DND-41 (cell line): Measurements from ENCODE around the gene GDPGP1.
A peak's percentile ranks its signal among the peaks of the same experiment; 100 is the strongest.

Source experiments
- ATAC-seq: fragments of 200-7000 bp; cut with Tn5 transposase; 3 replicates; pipeline ENCODE4 v1.9.1; 2021; ENCODE audit warnings: low read depth; ENCODE audit not compliant: insufficient read depth
- DNase-seq: peaks from one replicate; pipeline ENCODE4 v3.0.0-alpha.2; 2020
- H2AFZ ChIP-seq: 2 replicates; pipeline ENCODE4 v1.6.0; 2012; ENCODE audit warnings: low read depth, low read length
- H3K27ac ChIP-seq: 2 replicates; pipeline ENCODE4 v1.5.1; 2012; ENCODE audit warnings: low read length, inconsistent platforms
- H3K27me3 ChIP-seq: fragments of 200-600 bp; sonication (generic); 2 replicates; pipeline ENCODE4 v1.6.0; 2012; ENCODE audit warnings: low read length, mild to moderate bottlenecking, inconsistent platforms; ENCODE audit not compliant: insufficient read depth, poor library complexity
- H3K36me3 ChIP-seq: 2 replicates; pipeline ENCODE4 v1.5.1; 2012; ENCODE audit warnings: low read length, inconsistent platforms; ENCODE audit not compliant: insufficient read depth
- H3K4me1 ChIP-seq: 2 replicates; pipeline ENCODE4 v1.5.1; 2012; ENCODE audit warnings: mild to moderate bottlenecking, low read length; ENCODE audit not compliant: insufficient read depth
- H3K4me2 ChIP-seq: 2 replicates; pipeline ENCODE4 v1.6.0; 2012; ENCODE audit warnings: mild to moderate bottlenecking, moderate library complexity, low read length, inconsistent platforms; ENCODE audit not compliant: insufficient read depth
- H3K4me3 ChIP-seq, 2 experiments: fragments of 200-600 bp in 1 of 2; shearing (Covaris generic) in 1 of 2; 2 replicates each; pipeline ENCODE4 v1.5.1; 2012 to 2016; ENCODE audit warnings: inconsistent platforms in 2 of 2, low read length in 2 of 2, mild to moderate bottlenecking in 2 of 2, low read depth in 1 of 2, moderate library complexity in 1 of 2
- H3K79me2 ChIP-seq: 2 replicates; pipeline ENCODE4 v1.6.0; 2012; ENCODE audit warnings: low read length, inconsistent platforms; ENCODE audit not compliant: insufficient read depth
- H3K9ac ChIP-seq: 2 replicates; pipeline ENCODE4 v1.6.0; 2012; ENCODE audit warnings: low read depth, mild to moderate bottlenecking, inconsistent platforms, low read length, moderate library complexity
- H3K9me3 ChIP-seq: 2 replicates; pipeline ENCODE4 v1.5.1; 2012; ENCODE audit warnings: low read length, moderate library complexity, mild to moderate bottlenecking, inconsistent platforms; ENCODE audit not compliant: insufficient read depth, severe bottlenecking
- H4K20me1 ChIP-seq: 2 replicates; pipeline ENCODE4 v1.6.0; 2012; ENCODE audit warnings: low read length; ENCODE audit not compliant: insufficient read depth
- EZH2 ChIP-seq: IDR thresholded peaks from 3 replicates; pipeline ENCODE4 v1.6.1; 2012; ENCODE audit warnings: borderline replicate concordance, low read depth, mild to moderate bottlenecking, moderate library complexity, low read length, inconsistent platforms; ENCODE audit not compliant: severe bottlenecking
- TF ChIP-seq, protein P1 (sequence below): IDR thresholded peaks from 2 replicates; pipeline ENCODE4 v1.5.1; 2012; ENCODE audit warnings: borderline replicate concordance, low read length, moderate library complexity, mild to moderate bottlenecking; ENCODE audit not compliant: poor library complexity, severe bottlenecking; ENCODE audit errors: extremely low read depth

The GDPGP1 gene

GRCh38 chr15:90261811-90262210, 27.8 kb downstream of the GDPGP1 start:
- Histone ChIP-seq H3K4me1 (peaks cover 16% of the 10 kb centered on the region), H3K36me3 (no peaks in the 10 kb centered on the region), H2AFZ (no peak overlapping the region), H4K20me1 (no peaks in the 10 kb centered on the region), H3K79me2 (peaks cover 26% of the 10 kb centered on the region), H3K4me3 (no peak overlapping the region), H3K27ac (no peak overlapping the region), H3K27me3 (no peaks in the 10 kb centered on the region), H3K9me3 (no peaks in the 10 kb centered on the region), H3K9ac (no peak overlapping the region), H3K4me2 (no peak overlapping the region)
- TF ChIP-seq, protein P1, sequence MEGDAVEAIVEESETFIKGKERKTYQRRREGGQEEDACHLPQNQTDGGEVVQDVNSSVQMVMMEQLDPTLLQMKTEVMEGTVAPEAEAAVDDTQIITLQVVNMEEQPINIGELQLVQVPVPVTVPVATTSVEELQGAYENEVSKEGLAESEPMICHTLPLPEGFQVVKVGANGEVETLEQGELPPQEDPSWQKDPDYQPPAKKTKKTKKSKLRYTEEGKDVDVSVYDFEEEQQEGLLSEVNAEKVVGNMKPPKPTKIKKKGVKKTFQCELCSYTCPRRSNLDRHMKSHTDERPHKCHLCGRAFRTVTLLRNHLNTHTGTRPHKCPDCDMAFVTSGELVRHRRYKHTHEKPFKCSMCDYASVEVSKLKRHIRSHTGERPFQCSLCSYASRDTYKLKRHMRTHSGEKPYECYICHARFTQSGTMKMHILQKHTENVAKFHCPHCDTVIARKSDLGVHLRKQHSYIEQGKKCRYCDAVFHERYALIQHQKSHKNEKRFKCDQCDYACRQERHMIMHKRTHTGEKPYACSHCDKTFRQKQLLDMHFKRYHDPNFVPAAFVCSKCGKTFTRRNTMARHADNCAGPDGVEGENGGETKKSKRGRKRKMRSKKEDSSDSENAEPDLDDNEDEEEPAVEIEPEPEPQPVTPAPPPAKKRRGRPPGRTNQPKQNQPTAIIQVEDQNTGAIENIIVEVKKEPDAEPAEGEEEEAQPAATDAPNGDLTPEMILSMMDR, result no peak
- TF ChIP-seq EZH2, result no peak
- ATAC-seq (no peak), DNase-seq (no peak)

GRCh38 chr15:90262426-90262825, 28.4 kb downstream of the GDPGP1 start:
- H3K4me3 ChIP-seq, result no peak overlapping the region
- DNase-seq (no peak), ATAC-seq (no peak)
- peaks cover 32% of the 10 kb centered on the region for H3K79me2 ChIP-seq
- H3K27me3 ChIP-seq, result no peaks in the 10 kb centered on the region
- 0 out of 2 replicates have a peak, but pooled peaks cover 3% of the 10 kb centered on the region for H3K36me3 ChIP-seq
- TF ChIP-seq EZH2, result no peak
- TF ChIP-seq, protein P1, result no peak
- no peak overlapping the region for H3K9ac ChIP-seq
- H4K20me1 ChIP-seq, result peaks cover 5% of the 10 kb centered on the region; the same call in 1 of the 2 replicates
- H3K4me2 ChIP-seq, result no peak overlapping the region
- H3K27ac ChIP-seq, result no peak overlapping the region
- H3K4me1 ChIP-seq, result peaks cover 22% of the 10 kb centered on the region
- H2AFZ ChIP-seq, result no peak overlapping the region
- no peaks in the 10 kb centered on the region for H3K9me3 ChIP-seq

GRCh38 chr15:90264671-90265070, 30.7 kb downstream of the GDPGP1 start:
- peaks cover 54% of the 10 kb centered on the region for H3K79me2 ChIP-seq
- DNase-seq (peak; percentile 29), ATAC-seq (0 out of 3 replicates have a peak, but pooled peaks have one; percentile 11)
- H3K4me2 ChIP-seq, result peak overlapping the region; percentile 81
- peaks cover 36% of the 10 kb centered on the region for H3K4me1 ChIP-seq
- peak overlapping the region; percentile 76 for H2AFZ ChIP-seq
- H3K4me3 ChIP-seq, result peak overlapping the region; percentile 53 to 78
- peak overlapping the region; percentile 79 for H3K9ac ChIP-seq
- TF ChIP-seq, protein P1, result no peak
- no peaks in the 10 kb centered on the region for H3K9me3 ChIP-seq
- peaks cover 13% of the 10 kb centered on the region; the same call in 1 of the 2 replicates for H3K36me3 ChIP-seq
- no peaks in the 10 kb centered on the region for H3K27me3 ChIP-seq
- peak overlapping the region; percentile 95 for H3K27ac ChIP-seq
- H4K20me1 ChIP-seq, result peaks cover 12% of the 10 kb centered on the region; the same call in 1 of the 2 replicates
